ENCODE data around the gene SCARF2. TPM values are rescaled to one million over a fixed set of nuclear protein-coding genes. Genes with fewer than 3 reads are reported as not detected.

The SCARF2 gene
- total and polyA plus RNA-seq, 2 donors (not counting 1 experiment from before 2014, with no cell fraction given), result 0.86 to 1.3 TPM

DNA sequence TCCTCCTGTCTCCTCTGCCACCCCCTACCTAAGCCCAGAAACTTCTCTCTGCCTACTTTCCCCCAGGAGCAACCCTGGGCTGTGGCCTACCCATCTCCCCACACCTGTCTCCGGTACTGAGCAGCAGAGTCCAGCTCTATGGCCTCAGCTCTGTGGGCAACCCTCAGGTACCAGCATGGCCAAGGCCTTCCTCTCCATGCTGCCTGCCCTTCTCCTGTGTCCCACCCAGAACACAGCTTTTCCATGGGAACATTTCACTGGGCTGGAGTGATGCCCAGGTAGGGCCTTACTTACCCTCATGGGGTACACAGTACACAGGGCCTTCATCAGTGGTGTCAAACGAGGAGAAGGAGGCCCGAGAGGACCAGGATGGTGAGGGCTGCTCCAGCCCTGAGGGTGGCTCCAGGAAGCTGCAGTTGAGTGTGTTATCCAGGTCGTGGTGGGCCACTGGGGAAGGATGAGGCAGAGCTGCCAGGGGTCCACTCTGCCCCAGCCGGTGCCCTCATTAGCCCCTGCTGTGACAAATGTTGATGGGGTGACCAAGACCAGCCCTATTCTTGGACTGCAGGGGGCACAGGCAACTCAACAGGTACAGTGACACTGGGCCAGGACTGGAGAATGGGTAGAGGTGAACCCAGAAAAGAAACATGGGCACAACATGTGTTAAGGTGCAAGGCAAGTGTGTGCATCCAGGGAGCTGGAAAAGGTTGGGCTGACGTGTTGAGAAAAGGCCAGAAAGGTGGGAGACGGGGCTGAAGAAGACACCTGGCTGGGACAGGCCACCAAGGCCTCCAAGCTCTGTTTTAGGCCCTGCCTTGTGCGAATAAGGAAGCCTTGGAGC lies 10.3 kb downstream of the SCARF2 start:
- peaks cover 41% of the 10 kb centered on the region for H3K27me3 Mint-ChIP-seq
- Histone ChIP-seq H3K9ac (ENCODE audit: low read length) (no peak overlapping the region), H3K36me3 (replicated peaks in 1 of 2; ENCODE audit: control extremely low read depth in 1 of 2, control insufficient read depth in 1 of 2, extremely low read depth in 1 of 2, insufficient read depth in 2 of 2, low read length in 1 of 2) (no peaks in the 10 kb centered on the region), H3K27me3 (replicated peaks in 1 of 4; ENCODE audit: control extremely low read depth in 1 of 4, control insufficient read depth in 3 of 4, insufficient read depth in 4 of 4, low read length in 3 of 4) (peaks cover 0 to 77% (median 31%) of the 10 kb centered on the region in 4 experiments), H3K4me2 (replicated peaks; ENCODE audit: low read depth, low read length, poor library complexity, severe bottlenecking) (no peak overlapping the region), H3K9me3 (ENCODE audit: control extremely low read depth in 1 of 3, control insufficient read depth in 2 of 3, insufficient read depth in 1 of 3, low read length in 2 of 3) (peaks cover 0 to 30% (median 0%) of the 10 kb centered on the region in 3 donors), H3K79me2 (ENCODE audit: control insufficient read depth, insufficient read depth, low read length) (no peaks in the 10 kb centered on the region), H3K4me3 (ENCODE audit: control extremely low read depth in 1 of 5, extremely low read depth in 1 of 5, insufficient read depth in 1 of 5, low read depth in 2 of 5, low read length in 4 of 5) (no peak overlapping the region), H4K20me1 (ENCODE audit: control insufficient read depth, insufficient read depth, low read length, poor library complexity, severe bottlenecking) (peaks cover 12% of the 10 kb centered on the region), H3K27ac (ENCODE audit: low read length in 2 of 2) (no peak overlapping the region), H3K4me1 (ENCODE audit: control insufficient read depth in 2 of 2, insufficient read depth in 2 of 2, low read length in 2 of 2) (peaks cover 38 to 52% of the 10 kb centered on the region in 2 donors), H2AFZ (ENCODE audit: insufficient read depth, low read depth, low read length, poor library complexity, severe bottlenecking) (no peak overlapping the region)
- CTCF ChIA-PET, result interaction anchor here (1.1 to 2.4 kb wide), 2 partner anchors 9 to 29 kb away, joined by 3 to 14 read pairs; no protein-coding TSS in a partner anchor
- 94% methylated on average over 8 of the region's 8 CpGs for WGBS (ENCODE audit: insufficient coverage)
- TF ChIP-seq EZH2 (IDR thresholded peaks at IDR 0.05; ENCODE audit: borderline replicate concordance, insufficient read depth, low read depth, low read length, poor library complexity, severe bottlenecking), result no peak
- TF ChIP-seq, protein P1, sequence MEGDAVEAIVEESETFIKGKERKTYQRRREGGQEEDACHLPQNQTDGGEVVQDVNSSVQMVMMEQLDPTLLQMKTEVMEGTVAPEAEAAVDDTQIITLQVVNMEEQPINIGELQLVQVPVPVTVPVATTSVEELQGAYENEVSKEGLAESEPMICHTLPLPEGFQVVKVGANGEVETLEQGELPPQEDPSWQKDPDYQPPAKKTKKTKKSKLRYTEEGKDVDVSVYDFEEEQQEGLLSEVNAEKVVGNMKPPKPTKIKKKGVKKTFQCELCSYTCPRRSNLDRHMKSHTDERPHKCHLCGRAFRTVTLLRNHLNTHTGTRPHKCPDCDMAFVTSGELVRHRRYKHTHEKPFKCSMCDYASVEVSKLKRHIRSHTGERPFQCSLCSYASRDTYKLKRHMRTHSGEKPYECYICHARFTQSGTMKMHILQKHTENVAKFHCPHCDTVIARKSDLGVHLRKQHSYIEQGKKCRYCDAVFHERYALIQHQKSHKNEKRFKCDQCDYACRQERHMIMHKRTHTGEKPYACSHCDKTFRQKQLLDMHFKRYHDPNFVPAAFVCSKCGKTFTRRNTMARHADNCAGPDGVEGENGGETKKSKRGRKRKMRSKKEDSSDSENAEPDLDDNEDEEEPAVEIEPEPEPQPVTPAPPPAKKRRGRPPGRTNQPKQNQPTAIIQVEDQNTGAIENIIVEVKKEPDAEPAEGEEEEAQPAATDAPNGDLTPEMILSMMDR (IDR thresholded peaks at IDR 0.05), result no peak
- peaks cover 31% of the 10 kb centered on the region for H3K4me1 Mint-ChIP-seq
- no peak for DNase-seq
- H3K9me3 Mint-ChIP-seq (ENCODE audit: insufficient read depth), result no peaks in the 10 kb centered on the region
- POLR2A ChIA-PET, result no interaction called here
- intact Hi-C loops (cut with micrococcal nuclease), result no loop called here
- ATAC-seq (ENCODE audit: low read depth), result no peak
- peak overlapping the region; percentile 53 for H3K4me3 Mint-ChIP-seq
- H3K27ac Mint-ChIP-seq, result no peak overlapping the region

DNA sequence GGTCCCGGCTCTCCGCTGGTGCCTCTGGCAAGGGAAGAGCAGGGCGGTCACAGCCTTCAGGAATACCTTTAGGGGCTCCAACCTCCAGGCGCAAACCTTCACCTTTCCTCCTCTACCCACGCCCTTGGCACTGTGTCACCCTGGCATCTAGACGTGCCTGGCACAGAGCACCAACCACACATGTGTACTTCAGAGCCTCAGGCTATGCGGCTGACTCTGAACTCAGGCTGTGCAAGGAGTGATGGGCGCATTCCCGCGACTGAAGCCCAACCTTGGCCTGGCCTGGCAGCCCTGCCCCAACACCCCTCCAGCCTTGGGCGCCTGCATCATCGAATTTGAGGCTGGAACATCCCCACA lies 11.4 kb downstream of the SCARF2 start:
- Histone ChIP-seq H3K4me3 (ENCODE audit: control extremely low read depth in 1 of 5, extremely low read depth in 1 of 5, insufficient read depth in 1 of 5, low read depth in 2 of 5, low read length in 4 of 5) (no peak overlapping the region), H3K27ac (ENCODE audit: low read length in 2 of 2) (no peak overlapping the region), H3K9ac (ENCODE audit: low read length) (peak overlapping the region; percentile 39), H3K36me3 (replicated peaks in 1 of 2; ENCODE audit: control extremely low read depth in 1 of 2, control insufficient read depth in 1 of 2, extremely low read depth in 1 of 2, insufficient read depth in 2 of 2, low read length in 1 of 2) (no peaks in the 10 kb centered on the region), H3K4me2 (replicated peaks; ENCODE audit: low read depth, low read length, poor library complexity, severe bottlenecking) (peak overlapping the region; percentile 70), H3K79me2 (ENCODE audit: control insufficient read depth, insufficient read depth, low read length) (no peaks in the 10 kb centered on the region), H3K27me3 (replicated peaks in 1 of 4; ENCODE audit: control extremely low read depth in 1 of 4, control insufficient read depth in 3 of 4, insufficient read depth in 4 of 4, low read length in 3 of 4) (peaks cover 0 to 66% (median 25%) of the 10 kb centered on the region in 4 experiments), H3K9me3 (ENCODE audit: control extremely low read depth in 1 of 3, control insufficient read depth in 2 of 3, insufficient read depth in 1 of 3, low read length in 2 of 3) (peaks cover 0 to 19% (median 0%) of the 10 kb centered on the region in 3 donors), H3K4me1 (ENCODE audit: control insufficient read depth in 2 of 2, insufficient read depth in 2 of 2, low read length in 2 of 2) (peaks cover 30 to 41% of the 10 kb centered on the region in 2 donors), H2AFZ (ENCODE audit: insufficient read depth, low read depth, low read length, poor library complexity, severe bottlenecking) (no peak overlapping the region), H4K20me1 (ENCODE audit: control insufficient read depth, insufficient read depth, low read length, poor library complexity, severe bottlenecking) (peaks cover 12% of the 10 kb centered on the region)
- H3K9me3 Mint-ChIP-seq (ENCODE audit: insufficient read depth), result no peaks in the 10 kb centered on the region
- peak overlapping the region; percentile 45 for H3K4me3 Mint-ChIP-seq
- CTCF ChIA-PET, result interaction anchor here (2.4 kb wide), 1 partner anchor 8 kb away, joined by 14 read pairs; no protein-coding TSS in a partner anchor
- no peak for DNase-seq
- POLR2A ChIA-PET, result interaction anchor here (0.9 kb wide), 1 partner anchor 19 kb away, joined by 3 read pairs; no protein-coding TSS in a partner anchor
- intact Hi-C loops (cut with micrococcal nuclease), result no loop called here
- TF ChIP-seq, protein P1 (IDR thresholded peaks at IDR 0.05), result no peak
- peak; percentile 8 for TF ChIP-seq EZH2 (IDR thresholded peaks at IDR 0.05; ENCODE audit: borderline replicate concordance, insufficient read depth, low read depth, low read length, poor library complexity, severe bottlenecking)
- 90% methylated on average over 12 of the region's 12 CpGs for WGBS (ENCODE audit: insufficient coverage)
- ATAC-seq (ENCODE audit: low read depth), result no peak
- H3K27ac Mint-ChIP-seq, result no peak overlapping the region
- H3K4me1 Mint-ChIP-seq, result peaks cover 26% of the 10 kb centered on the region
- peaks cover 36% of the 10 kb centered on the region for H3K27me3 Mint-ChIP-seq

All from B cell (primary cell).